Hindlimb muscle (tissue), 1 donor: ENCODE results near the gene LMX1B. TPM values are rescaled to one million over a fixed set of nuclear protein-coding genes. Genes with fewer than 3 reads are reported as not detected.
"Not testable (repeated sequence)": the region's sequence is repeated elsewhere in the genome, so short reads cannot be mapped to it uniquely, and the experiment has no call there.

Experiments used
- DNase-seq: peaks from one replicate; pipeline ENCODE4 v3.0.0-alpha.2; 2013
- polyA plus RNA-seq: library from polyadenylated mRNA; unstranded; fragments of 120-200 nt; gene quantifications from one replicate; pipeline ENCODE4 v1.2.1, GENCODE V29; 2013; ENCODE audit not compliant: insufficient read length

LMX1B gene
- polyA plus RNA-seq, 1 donor, result 0.28 TPM

DNA sequence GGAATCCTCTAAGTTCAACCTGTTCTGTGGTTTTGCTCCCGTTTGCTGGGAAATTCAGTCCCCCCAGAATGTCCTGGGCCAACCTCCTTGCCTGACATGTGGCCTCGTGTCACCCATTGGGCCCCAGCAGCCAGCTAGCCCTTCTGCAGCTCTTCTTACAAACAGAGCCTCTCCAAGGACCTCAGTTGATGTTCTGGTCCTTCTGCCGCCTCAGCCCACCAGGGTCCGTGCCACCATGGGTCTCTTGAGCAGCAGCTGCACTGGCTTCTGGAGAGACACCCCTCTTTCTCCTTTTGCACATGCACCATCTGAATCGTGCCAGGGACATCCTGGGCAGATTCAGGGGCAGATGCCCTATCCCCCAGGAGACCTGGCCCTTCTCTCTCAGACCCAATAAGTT is 85.0 kb downstream of the LMX1B start:
- DNase-seq, result no peak

DNA sequence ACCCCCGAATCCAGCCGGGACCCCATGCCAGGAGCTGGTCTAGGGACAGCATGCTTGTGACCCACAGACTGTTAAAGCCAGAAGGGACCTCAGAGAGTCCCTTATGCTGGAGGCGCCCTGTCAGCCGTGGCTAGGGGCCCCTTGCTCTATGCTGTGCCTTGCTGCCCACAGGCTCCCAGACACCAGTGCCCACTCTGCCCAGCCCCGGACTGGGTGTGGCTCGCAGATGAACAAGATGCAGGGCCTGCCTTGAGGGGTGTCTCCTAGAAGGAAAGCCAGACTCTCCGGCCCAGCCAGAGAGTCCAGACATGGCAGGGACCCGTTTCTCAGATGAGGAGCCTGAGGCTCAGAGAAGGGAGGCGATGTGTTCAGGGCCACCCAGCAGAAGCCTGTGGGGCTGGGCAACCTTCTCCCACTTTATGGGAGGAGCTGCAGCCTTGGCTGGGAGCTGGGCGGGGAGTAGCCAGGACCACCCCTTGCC is 85.7 kb downstream of the LMX1B start:
- no peak for DNase-seq

DNA sequence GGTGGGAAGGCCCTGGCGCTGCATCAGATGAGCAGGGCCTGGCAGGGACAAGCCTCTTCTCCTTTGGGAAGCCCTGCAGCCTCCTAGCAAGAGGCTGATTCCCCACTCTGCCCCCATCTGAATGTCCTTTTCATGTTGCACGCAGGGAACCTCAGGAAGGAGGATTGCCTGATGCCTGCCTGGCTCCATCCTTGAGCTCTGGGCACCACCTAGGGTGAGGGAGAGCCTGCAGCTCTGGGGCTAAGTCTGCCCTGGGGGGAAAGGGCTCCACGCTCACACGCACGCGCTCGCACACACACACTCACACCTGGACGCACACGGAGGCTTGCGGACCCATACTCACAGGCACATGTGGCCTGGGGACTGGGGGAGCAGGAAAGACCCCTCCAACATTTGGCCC is 86.6 kb downstream of the LMX1B start:
- no peak for DNase-seq

DNA sequence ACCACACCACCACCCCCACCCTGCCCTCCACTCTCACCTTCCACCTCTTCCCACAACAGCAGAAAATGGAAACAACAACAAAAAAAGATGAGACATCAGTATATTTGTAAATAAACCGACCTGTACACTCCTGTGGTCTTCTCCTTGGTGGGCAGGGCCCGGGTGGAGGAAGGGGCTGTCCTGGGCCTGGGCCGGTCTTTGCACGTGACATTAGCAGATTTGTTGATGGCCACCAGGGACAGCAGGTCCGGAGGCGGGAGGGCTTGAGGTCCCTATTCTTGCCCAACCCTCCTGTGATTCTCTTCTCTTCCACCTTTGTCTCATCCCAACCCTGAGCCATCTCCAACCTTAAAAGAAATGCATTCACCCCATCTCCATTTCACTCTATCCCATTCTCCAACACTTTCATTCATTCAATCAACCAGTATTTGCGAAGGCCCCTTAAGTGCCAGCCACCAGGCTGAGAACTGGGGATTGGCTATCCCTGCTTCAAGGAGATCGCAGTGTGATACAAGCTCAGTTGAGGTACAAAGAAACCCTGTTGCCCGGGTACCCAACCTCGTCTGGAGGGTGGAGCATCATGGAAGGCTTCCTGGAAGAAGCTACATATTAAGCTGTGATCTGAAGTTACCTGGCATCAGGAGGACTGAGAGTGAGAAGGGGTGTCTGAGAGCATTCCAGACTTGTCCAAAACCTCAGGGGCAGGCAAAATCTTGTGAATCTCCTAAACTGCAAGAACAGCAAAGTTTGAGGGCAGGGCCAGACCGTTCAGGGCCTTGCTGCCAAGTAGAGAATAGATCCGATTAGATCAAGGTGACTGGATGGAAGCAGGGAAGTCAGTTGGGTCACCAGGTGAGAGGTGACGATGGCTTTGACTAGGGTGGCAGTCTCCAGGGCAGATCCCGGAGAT is 87.4 kb downstream of the LMX1B start:
- DNase-seq, result no peak

DNA sequence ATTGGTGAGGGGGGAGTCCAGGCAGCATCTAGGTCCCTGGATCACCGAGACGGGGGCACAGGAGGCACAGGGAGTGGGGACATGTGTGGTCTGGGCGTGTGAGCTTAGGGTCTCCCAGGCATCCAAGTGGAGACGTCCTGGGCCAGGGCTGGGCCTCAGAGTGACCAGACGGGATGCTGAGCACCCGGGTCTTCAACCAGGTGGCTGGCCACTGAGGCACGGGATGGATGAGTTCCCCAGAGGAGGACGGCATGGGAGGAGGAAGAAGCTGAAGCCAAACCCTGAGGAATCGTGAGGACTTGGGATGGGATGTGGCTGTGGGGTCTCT is 88.0 kb downstream of the LMX1B start:
- DNase-seq, result no peak

DNA sequence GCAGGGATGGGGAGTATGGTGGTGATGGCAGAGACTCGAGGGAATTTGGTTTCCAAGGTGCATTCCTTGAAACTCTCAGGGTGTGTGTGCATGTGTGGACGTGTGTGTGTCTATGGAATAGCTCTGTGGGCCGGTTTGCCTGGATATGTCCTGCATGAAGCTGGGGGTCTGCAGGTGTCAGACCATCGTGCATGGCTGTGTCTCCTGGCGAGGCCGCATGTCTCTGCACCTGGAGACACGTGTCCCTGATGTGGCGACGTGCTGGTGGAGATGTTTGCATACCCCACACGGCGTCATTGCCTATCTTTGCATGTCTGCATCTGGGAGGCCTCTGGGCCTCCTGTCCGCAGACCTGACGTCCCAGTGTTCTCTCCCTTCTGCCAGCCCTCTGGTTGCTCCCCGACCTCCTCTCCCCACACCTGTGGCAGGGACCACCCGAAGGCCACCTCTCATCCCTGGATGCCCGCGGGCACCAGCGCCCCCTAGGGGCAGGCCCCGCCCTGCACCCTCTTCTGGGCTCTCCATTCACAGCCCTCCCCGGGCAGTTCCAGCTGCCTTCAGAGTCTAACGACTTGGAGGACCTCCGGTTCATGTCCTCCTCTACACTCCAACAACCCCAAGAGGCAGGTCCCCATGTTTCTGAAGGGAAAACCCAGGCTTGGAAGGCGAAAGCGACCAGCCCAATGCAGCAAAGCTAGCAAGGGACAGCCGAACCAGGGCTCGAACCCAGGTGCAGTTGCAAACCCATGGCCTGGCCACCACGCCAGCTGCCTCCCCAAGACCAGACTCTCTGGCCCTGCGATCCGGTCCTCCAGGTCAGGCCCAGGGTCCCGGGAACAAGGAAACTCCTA is 88.6 kb downstream of the LMX1B start:
- no peak for DNase-seq

DNA sequence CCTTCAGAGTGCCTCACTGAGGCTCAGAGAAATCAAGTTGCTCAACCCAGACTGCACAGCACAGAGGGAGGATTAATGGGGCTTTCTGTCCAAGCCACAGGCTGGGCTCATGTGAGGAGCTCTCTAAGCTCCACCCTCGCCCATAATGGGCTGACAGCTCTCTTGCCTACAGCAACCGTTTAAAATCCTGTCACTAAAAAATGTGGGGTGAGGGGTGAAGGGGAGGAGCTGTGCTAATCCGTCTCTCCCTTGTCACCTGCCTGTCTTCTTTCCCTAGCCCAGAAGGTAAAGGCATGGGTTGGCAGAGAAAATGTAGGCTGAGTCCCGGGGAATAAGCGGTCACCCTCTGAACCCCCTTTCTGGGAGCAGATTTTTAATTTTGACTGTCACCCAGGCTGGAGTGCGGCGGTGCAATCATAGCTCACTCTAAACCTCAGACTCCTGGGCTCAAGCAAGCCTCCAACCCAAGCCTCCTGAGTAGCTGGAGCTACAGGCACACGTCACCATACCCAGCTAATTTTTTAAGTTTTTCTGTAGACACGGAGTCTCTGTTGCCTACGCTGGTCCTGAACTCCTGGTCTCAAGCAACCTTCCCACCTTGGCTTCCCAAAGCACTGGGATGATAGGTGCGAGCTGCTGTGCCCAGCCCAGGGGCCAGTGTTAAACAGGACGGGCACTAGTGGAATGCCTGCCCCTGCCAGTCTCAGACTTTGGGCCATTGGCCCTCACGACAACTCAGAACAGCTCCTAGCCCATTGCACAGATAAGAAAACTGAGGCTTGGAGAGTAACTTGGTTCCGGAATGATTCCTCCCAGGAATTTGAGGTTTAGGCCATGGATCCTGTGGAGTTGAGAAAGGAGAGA is 89.5 kb downstream of the LMX1B start:
- DNase-seq, result no peak

DNA sequence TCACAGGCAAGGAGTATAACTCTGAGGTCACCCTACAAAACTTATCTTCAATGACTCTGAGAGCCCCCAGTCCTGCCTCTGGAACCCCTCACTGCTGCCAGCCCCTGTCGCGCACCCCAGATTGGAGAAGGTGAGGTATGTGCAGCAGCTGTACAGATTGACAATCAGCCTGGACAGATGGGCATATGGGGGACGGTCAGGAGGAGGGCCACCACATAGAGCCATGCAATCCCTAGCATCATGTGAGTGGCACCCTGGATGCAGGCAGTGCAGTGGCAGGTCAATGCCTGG is 90.1 kb downstream of the LMX1B start:
- DNase-seq, result no peak

DNA sequence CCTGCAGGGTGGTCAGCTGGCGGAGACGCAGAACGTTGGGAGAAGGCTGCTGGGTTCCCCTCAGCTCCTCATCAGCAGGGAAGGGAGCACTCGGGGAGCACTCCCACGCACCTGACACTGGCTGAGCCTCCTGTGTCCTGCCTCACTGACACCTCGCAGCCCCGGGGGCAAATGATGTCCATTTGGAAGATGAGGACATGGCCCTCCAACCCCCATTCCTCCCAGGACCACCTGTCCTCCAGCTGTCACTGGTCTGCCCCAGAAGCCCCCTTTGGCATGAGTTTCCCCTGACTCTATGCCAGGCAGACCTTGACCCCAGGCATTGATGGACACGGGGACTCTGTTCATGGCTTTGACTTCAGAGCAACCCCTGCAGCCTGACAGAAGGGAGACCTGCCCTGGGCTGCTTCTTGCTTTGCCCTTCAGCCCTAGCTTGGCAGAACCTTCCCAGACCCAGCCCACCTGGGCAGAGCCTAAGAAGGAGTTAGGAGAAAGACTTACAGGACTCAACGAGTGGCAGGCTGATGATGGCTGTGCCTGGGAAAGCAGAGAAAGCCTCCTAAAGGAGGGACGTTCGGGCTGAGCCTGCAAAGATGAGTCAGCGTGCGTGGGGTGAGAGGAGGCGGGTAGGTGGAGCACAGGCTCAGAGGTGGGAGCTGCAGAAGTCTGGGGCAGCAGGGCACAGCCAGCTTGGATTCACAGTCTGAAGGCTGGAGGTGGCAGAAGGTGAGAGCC is 90.6 kb downstream of the LMX1B start:
- DNase-seq, result no peak

DNA sequence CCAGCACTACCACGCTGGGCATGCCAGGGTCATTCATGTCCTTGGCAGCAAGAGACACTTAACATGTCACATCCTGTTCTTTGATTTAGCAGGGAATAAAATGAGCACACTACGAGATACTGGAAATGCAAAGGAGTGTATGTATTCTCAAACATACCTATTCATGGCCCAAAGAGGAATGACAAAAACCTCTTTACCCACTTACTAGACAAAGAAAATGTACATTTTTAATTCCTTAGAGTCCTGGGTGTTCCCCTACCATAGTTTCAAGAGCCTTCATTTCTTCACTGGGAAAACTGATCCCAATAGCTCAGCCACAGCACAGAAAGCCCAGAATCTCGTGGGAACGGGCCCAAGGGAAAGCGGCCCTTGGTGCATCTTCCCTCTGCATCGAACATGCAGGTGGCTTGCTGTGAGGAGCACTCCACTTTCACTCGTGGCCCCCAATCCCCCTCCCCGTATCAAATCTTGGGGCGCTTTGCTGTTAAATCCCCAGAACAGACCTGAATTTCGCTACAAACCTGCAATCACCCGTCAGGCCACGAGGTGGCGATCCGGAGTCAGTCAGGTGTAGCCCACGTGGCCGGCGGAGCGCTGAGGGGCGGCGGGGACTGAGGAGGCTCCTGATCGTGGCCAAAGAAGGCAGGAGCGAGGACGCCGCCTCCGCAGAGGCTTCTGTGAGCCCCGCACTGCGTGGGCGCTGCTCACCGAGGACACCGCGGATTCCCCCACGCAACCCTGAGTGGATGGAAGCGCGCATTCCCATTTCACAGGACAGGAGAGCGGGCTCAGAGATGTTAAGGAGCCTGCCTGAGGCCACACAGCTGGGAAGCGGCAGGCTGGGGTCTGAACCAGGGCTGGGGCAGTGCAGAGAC is 91.4 kb downstream of the LMX1B start:
- peak; percentile 73 for DNase-seq

DNA sequence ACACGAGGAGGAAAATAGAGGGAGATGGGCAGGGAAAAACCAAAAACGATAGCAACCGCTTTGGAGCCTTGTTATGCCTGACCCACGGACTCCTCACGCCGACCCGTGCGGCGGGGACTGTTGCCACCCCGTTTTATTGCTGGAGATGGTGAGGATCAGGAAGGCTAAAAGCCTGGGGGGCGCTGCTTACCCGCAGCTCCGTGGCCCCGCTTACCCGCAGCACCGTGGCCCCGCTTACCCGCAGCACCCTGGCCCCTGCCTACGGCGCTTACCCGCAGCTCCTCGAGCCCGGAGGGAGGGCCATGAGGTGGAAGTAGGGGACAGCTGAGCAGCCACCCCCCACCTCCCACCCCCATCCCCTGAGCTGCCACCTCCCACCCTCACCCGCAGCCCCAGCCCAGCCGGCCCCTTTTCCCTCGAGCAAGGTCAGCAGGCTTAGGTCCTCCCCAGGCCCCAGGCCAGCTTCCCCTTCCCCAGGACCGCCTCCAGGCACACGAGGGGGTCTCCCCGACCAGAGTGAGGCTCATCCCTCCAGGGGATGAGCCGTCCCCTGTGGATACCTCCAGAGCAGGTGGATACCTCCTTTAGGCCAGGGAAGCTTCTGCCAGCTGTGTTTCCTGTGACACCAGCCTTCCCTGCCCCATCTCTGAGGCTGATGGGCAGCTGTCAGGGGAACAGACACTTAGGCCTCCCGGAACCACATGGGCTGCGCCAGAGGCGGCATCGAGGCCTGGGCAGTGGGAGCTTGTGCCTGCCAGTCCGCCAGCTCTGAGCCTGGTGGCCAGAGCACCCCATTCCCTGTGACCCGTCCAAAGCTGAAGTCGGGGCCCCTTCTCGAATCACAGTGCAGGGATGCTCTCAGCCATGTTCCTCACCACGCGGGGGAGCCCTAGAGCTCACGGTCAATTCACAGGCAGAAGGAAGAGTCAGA is 92.3 kb downstream of the LMX1B start:
- DNase-seq, result no peak

DNA sequence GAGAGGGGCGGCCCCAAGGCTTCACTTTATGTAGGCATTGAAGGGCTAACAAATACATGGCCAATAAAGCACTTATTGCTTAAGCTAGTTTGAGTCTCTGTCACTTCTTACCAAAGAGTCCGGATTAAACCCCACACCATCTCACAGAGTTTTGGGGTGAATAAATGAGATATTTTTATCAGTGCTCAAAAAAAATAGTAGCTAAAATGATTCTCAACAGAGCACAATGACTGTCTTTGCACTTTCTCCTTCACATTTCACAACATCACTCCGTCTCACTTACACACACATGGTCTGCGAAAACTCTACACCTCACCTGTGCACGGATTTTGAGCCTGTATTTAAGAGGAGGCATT is 92.9 kb downstream of the LMX1B start:
- no peak for DNase-seq

DNA sequence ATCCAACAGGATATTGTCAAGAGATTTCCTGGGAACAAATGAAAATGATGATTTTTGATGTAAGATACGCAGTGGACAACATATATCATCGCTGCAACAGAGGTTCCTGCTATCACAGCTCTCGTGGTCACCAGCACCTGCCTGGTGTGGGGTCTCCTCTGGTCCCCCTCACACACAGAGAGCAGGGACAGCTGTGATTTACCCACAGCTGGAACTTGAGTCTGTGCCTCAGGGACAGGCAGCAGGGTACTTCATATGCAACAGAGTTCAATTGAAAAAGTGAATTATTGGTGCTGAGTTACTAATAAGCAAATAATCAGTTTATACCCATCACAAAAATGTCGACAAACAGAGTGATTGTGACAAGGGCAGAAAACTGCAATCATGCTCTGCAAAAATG is 93.4 kb downstream of the LMX1B start:
- no peak for DNase-seq

DNA sequence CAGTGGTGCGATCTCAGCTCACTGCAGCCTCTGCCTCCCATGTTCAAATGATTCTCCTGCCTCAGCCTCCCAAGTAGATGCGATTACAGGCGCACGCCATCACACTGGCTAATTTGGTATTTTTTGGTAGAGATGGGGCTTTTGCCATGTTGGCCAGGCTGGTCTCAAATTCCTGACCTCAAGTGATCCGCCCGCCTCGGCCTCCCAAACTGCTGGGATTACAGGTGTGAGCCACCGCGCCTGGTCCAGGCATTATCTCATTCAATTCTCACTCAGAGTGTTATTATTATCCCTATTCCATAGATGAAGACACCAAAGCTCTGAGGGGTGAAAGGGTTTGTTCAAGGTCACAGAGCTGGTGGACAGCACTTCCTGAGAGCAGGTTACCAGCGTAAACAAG is 94.0 kb downstream of the LMX1B start:
- not testable (repeated sequence) for DNase-seq

DNA sequence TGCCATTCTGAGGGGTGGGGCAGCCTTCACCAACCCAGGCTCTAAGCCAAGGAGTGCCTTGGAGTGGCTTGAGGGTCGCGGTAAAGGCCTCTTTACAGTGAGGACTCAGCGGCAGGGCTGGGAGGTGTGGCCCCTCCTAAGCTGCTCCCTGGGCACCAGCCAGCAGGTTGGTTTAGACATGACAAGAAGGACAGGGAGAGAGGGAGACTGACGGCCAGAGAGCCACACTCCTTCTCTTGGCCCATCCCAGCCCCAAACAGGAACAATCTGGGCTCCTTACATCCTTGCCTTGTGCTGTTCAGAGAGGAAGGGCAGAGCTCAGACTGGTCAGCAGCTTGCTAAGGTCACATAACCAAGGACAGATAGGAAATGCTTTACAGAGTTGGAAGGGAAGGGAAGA is 94.5 kb downstream of the LMX1B start:
- DNase-seq, result no peak

DNA sequence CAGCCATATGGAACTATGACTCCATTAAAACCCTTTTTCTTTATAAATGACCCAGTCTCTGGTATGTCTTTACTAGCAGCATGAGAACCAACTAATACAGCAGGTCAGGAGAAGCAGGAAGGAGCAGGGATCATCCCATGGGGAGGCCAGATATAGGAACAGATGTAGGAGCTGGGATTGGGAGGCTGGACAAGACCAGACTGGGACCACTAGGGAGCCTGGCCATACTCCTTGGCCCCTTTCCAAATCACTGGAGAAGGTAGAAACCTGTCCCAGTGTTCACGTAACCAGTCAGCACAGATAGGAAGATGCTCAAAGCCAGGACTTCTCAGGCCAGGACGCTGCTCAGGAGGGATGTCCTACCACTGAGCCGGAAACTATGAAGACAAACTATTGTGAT is 95.5 kb downstream of the LMX1B start:
- no peak for DNase-seq

DNA sequence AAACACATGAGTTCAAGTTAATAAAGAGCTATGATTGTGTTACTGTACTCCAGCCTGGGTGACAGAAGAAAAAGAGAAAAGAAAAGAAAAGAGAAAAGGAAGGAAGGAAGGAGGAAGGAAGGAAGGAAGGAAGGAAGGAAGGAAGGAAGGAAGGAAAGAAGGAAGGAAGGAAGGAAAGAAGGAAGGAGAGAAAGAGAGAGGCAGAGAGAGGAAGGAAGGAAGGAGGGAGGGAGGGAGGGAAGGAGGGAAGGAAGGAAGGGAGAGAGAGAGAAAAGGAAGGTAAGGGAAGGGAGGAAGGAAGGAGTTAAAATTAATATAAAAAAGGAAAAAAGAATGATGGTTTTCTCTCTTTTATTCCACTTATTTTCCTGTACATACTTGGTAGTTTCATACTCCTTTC is 101.7 kb downstream of the LMX1B start:
- no peak for DNase-seq

DNA sequence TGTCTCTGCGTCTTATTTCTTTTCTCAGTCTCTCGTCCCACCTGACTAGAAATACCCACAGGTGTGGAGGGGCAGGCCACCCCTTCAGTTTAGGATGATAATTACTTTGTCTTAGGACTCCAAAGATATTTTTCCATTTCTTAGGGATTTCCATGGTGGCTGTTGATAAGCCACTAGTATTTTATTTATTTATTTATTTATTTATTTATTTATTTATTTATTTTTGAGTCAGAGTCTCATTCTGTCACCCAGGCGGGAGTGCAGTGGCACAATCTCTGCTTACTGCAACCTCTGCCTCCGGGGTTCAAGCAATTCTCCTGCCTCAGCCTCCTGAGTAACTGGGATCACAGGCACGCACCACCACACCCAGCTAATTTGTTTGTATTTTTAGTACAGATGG is 103.7 kb downstream of the LMX1B start:
- not testable (repeated sequence) for DNase-seq

DNA sequence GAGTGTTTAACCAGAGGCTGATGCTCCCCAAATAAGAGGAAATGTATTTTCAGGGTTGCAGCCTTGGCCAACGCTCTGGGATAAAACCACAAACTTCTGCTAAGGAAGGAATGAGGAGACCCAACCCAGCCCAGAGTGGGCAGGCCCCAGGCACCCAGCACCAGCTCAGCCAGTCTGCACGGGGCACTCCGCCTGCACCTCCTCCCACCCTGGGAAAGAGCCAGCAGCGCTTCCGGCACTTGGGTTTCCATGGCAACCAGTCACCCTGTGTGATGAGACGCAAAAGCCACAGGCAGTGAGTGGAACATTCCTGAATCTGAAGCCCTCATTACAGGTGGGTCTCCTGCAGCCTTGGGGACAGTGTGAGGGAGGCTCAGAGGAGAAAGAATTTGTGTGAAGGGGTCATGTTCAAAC is 105.9 kb downstream of the LMX1B start:
- peak; percentile 56 for DNase-seq

DNA sequence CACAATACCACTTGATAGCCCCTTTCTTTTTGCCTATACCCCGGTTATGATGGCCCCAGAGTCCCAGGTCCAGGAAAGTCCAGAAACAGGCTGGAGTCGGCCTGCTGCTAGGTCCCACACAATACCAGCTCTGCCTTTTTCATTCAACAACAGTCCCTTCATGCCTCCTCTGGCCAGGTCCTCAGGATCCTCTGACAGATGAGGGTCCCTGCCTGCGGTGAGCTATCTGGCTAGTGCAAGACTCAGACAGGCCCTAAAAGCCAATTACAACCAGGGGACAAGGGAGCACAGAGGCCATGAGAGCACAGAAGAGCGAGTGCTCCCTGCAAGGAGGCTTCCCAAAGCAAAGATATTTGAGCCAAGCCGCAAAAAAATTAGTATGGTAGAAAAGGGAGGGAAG is 106.3 kb downstream of the LMX1B start:
- DNase-seq, result no peak
